ENCODE data around the gene MAN2A2. TPM values are rescaled to one million over a fixed set of nuclear protein-coding genes. Genes with fewer than 3 reads are reported as not detected.

The MAN2A2 gene
- total RNA-seq, 1 experiment from 2014 or later: 27.4 TPM

GRCh38 chr15:90934949-90935751, 32.0 kb downstream of the MAN2A2 start, which contains the start of gene UNC45A:
Gene UNC45A (plus strand): TSS chr15:90935285. CDS start chr15:90935325, 40 bp downstream.
- Histone ChIP-seq H2BK15ac (ENCODE audit: low read depth, low read length) (no peak within 1 kb of the TSS), H3K56ac (ENCODE audit: insufficient read length, low read depth, low read length) (no peak within 1 kb of the TSS), H4K8ac (replicated peaks; ENCODE audit: insufficient read length, low read depth, low read length) (no peak within 1 kb of the TSS), H3K79me2 (ENCODE audit: insufficient read depth, low read length) (no peaks in the 10 kb centered on the region; the same call in 1 of the 2 replicates), H3K4ac (ENCODE audit: low read depth, low read length) (no peak within 1 kb of the TSS), H3K14ac (ENCODE audit: insufficient read depth, low read length) (no peak within 1 kb of the TSS; the same call in 1 of the 2 replicates), H4K91ac (ENCODE audit: insufficient read length, low read depth, low read length) (no peak within 1 kb of the TSS), H4K5ac (ENCODE audit: insufficient read length, low read depth, low read length) (no peak within 1 kb of the TSS), H3K23me2 (ENCODE audit: insufficient read length, low read depth, low read length, poor library complexity, severe bottlenecking) (peaks cover 14% of the 10 kb centered on the region), H3K4me1 (ENCODE audit: insufficient read depth, low read length) (no peaks in the 10 kb centered on the region), H3K4me2 (ENCODE audit: insufficient read depth, insufficient read length, low read length) (peak within 1 kb of the TSS; percentile 68), H3K9me3 (ENCODE audit: control insufficient read depth, low read depth, low read length) (no peaks in the 10 kb centered on the region), H3T11ph (ENCODE audit: low read length) (no peak within 1 kb of the TSS), H4K20me1 (ENCODE audit: control insufficient read depth, insufficient read depth, insufficient read length) (no peaks in the 10 kb centered on the region), H3K79me1 (ENCODE audit: insufficient read depth, low read depth, low read length, poor library complexity, severe bottlenecking) (no peaks in the 10 kb centered on the region), H2BK120ac (ENCODE audit: low read depth, low read length, poor library complexity, severe bottlenecking) (no peak within 1 kb of the TSS), H3K18ac (ENCODE audit: insufficient read length, low read depth, low read length) (peak within 1 kb of the TSS; percentile 54), H3K9ac (ENCODE audit: extremely low read depth, insufficient read length, low read length) (peak within 1 kb of the TSS; percentile 10), H3K23ac (ENCODE audit: insufficient read length, low read depth, low read length) (no peak within 1 kb of the TSS), H2AFZ (ENCODE audit: low read length) (no peak within 1 kb of the TSS), H2BK12ac (ENCODE audit: insufficient read length, low read depth, low read length) (no peak within 1 kb of the TSS), H2BK20ac (ENCODE audit: low read depth, low read length, poor library complexity, severe bottlenecking) (no peak within 1 kb of the TSS), H3K27me3 (ENCODE audit: insufficient read depth, low read length) (no peaks in the 10 kb centered on the region), H2AK5ac (ENCODE audit: insufficient read length, low read length) (no peak within 1 kb of the TSS), H3K27ac (ENCODE audit: insufficient read length, low read depth, low read length) (no peak within 1 kb of the TSS), H2BK5ac (ENCODE audit: insufficient read length, low read length) (no peak within 1 kb of the TSS)
- peaks cover 11% of the 10 kb centered on the region for H3K27me3 Mint-ChIP-seq (ENCODE audit: low read depth)
- peak; percentile 95 for DNase-seq
- H3K9me3 Mint-ChIP-seq: no peaks in the 10 kb centered on the region; a peak in 2 of 5 replicates
- no peak for TF ChIP-seq CTCF (conservative IDR thresholded peaks at IDR 0.05)
- WGBS (ENCODE audit: extremely low coverage, insufficient read length, low lambda C conversion rate): no CpG with 5 or more reads among the region's 65 CpGs
- peak within 1 kb of the TSS; percentile 83 to 86 for H3K4me3 Mint-ChIP-seq
- peaks cover 18 to 27% (median 23%) of the 10 kb centered on the region in 3 experiments; a peak in 6 of 7 replicates for H3K36me3 Mint-ChIP-seq (ENCODE audit: insufficient read depth in 1 of 3, low read depth in 3 of 3)
- H3K27ac Mint-ChIP-seq: peak within 1 kb of the TSS; percentile 82 to 93 (median 88); a peak in 5 of 7 replicates
- H3K4me1 Mint-ChIP-seq: peaks cover 21 to 26% of the 10 kb centered on the region in 2 experiments

Measured in H9 (cell line).